ENCODE data around the gene CDX1.

DNA sequence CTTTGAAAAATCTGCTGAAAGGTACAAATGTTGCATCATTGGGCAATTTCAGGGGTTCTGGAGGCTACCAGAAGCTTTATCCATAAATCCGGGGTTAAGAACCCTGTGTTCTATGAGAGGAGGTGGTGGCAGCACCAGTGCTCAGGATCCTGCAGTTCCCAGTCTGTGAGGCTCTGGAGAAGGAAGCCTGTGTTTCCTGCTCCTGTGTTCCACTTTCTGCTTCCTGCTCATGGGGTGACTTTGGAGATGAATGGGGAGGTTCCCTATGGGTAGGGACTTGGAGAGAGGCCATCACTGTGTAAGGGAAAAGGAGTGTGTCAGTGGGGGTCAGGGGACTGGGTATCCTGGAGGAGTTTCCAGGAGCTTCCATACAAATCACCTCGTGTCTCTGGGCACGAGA is 2.3 kb downstream of the CDX1 start:
- TF ChIP-seq, protein P1, sequence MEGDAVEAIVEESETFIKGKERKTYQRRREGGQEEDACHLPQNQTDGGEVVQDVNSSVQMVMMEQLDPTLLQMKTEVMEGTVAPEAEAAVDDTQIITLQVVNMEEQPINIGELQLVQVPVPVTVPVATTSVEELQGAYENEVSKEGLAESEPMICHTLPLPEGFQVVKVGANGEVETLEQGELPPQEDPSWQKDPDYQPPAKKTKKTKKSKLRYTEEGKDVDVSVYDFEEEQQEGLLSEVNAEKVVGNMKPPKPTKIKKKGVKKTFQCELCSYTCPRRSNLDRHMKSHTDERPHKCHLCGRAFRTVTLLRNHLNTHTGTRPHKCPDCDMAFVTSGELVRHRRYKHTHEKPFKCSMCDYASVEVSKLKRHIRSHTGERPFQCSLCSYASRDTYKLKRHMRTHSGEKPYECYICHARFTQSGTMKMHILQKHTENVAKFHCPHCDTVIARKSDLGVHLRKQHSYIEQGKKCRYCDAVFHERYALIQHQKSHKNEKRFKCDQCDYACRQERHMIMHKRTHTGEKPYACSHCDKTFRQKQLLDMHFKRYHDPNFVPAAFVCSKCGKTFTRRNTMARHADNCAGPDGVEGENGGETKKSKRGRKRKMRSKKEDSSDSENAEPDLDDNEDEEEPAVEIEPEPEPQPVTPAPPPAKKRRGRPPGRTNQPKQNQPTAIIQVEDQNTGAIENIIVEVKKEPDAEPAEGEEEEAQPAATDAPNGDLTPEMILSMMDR (IDR thresholded peaks at IDR 0.05; ENCODE audit: insufficient read depth, low read length): no peak
- no peak for TF ChIP-seq POLR2AphosphoS5 (IDR thresholded peaks at IDR 0.05; ENCODE audit: low read depth)

Measured in HL-60 (cell line).